GM19240 (cell line): ENCODE data around the gene GIMAP7.
"Not testable (repeated sequence)": the region's sequence is repeated elsewhere in the genome, so short reads cannot be mapped to it uniquely, and the experiment has no call there.

Experiments used
- DNase-seq: peaks from one replicate; pipeline ENCODE4 v3.0.0; 2011; ENCODE audit warnings: low spot score; ENCODE audit not compliant: insufficient read length

GIMAP7 gene

GRCh38 chr7:150514748-150515222, at the start of gene GIMAP7:
GIMAP7 (plus strand) TSS chr7:150514872; CDS start chr7:150519975, 5,103 bp downstream.
- no peak for DNase-seq

- no peak for DNase-seq
Observed at GRCh38 chr7:150464962-150465361, 49.7 kb upstream of the GIMAP7 start.

- DNase-seq: no peak
Observed at GRCh38 chr7:150465414-150465813, 49.3 kb upstream of the GIMAP7 start.

- no peak for DNase-seq
Observed at GRCh38 chr7:150466477-150466876, 48.2 kb upstream of the GIMAP7 start.

- no peak for DNase-seq
Observed at GRCh38 chr7:150468241-150468640, 46.4 kb upstream of the GIMAP7 start.

GRCh38 chr7:150471886-150472285, 42.8 kb upstream of the GIMAP7 start:
- no peak for DNase-seq

GRCh38 chr7:150473902-150474301, 40.8 kb upstream of the GIMAP7 start:
- DNase-seq: no peak

GRCh38 chr7:150476285-150476684, 38.4 kb upstream of the GIMAP7 start:
- no peak for DNase-seq

- DNase-seq: no peak
Observed at GRCh38 chr7:150476819-150477631, 37.6 kb upstream of the GIMAP7 start.

- DNase-seq: no peak
Observed at GRCh38 chr7:150479023-150479716, 35.5 kb upstream of the GIMAP7 start.

GRCh38 chr7:150481186-150481920, 33.3 kb upstream of the GIMAP7 start:
- no peak for DNase-seq

GRCh38 chr7:150481922-150482321, 32.8 kb upstream of the GIMAP7 start:
- DNase-seq: no peak

GRCh38 chr7:150483514-150483913, 31.2 kb upstream of the GIMAP7 start:
- not testable (repeated sequence) for DNase-seq

- not testable (repeated sequence) for DNase-seq
Observed at GRCh38 chr7:150484071-150484470, 30.6 kb upstream of the GIMAP7 start.

GRCh38 chr7:150487625-150488024, 27.0 kb upstream of the GIMAP7 start:
- DNase-seq: no peak

- DNase-seq: no peak
Observed at GRCh38 chr7:150489782-150490181, 24.9 kb upstream of the GIMAP7 start.

- not testable (repeated sequence) for DNase-seq
Observed at GRCh38 chr7:150493442-150493841, 21.2 kb upstream of the GIMAP7 start.

- DNase-seq: no peak
Observed at GRCh38 chr7:150502519-150502918, 12.2 kb upstream of the GIMAP7 start.

GRCh38 chr7:150503155-150503554, 11.5 kb upstream of the GIMAP7 start:
- no peak for DNase-seq

- no peak for DNase-seq
Observed at GRCh38 chr7:150503581-150503980, 11.1 kb upstream of the GIMAP7 start.

- DNase-seq: no peak
Observed at GRCh38 chr7:150507947-150508602, 6.6 kb upstream of the GIMAP7 start.
